Stimulated activated CD4-positive, alpha-beta T cell treated with anti-CD3 and anti-CD28 coated beads, Interleukin-1b, Interleukin-23, amount 100 ng/mL, for 24 hours (primary cell): ENCODE measurements around the gene OR1S1.
"Not testable (repeated sequence)": the region's sequence is repeated elsewhere in the genome, so short reads cannot be mapped to it uniquely, and the experiment has no call there.

Experiments used
- DNase-seq, 4 experiments: peaks; one replicate each; pipeline ENCODE4 v3.0.0-alpha.2; 2020; ENCODE audit warnings: low read depth in 4 of 4, low spot score in 1 of 4

The OR1S1 gene

DNA sequence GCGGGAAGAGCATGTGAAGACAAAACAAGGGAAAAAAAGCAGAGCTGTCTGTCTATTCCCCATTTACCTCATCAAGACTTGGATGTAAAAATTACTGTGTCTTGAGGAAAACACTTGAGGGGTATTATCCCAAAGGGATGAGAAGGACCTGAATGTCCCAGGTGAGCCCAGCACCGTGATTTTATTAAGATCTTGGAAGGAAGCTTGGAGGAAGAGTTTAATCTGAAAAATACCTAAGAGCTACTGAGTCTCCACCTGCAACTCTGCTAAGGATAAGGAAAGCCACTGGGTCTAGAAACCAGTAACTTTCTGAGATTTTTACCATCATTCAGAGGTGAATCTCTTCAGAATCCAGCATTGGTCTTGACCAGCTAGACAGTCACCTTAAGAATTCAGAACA is at the start of gene OR1S1:
OR1S1 (plus strand) TSS at position 301 of the 400 bp plus-strand sequence.
- not testable (repeated sequence) for DNase-seq

DNA sequence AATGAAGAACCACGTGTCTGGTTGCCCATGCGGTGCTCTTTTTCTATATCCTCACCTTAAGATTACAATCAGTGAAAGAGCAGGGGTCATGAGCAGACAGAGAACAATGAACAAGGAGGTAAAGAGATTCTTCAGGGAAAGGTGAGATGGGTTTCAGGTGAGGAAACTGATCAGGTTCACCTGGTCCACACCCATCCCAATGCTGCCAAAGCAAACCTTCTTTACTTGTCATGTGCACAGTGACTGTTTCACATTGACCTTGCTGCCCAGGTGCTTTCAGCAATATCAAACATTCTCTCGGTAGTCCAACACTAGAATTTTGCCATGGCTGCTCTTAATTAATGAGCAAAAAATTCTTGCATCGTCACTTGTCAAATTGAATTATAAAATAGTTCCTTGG is 48.1 kb upstream of the OR1S1 start:
- DNase-seq: no peak

DNA sequence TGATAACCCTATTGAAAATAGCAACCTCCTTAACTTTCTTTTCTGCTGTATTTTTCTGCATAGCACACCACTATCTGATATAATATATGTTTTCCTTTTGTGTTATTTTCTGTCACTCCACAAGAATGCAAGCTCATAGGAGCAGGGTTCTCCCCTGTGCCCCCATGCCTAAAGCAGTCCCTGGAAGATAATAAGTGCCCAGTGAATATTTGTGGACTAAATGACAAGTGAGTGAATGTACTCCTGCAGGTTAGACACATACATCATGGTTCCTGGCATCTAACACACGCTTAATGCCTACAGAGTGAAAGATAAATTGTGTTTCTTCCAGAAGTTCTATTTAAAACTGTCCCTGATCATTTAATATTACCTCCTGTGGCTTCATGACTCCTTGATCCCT is 47.5 kb upstream of the OR1S1 start:
- DNase-seq: no peak

DNA sequence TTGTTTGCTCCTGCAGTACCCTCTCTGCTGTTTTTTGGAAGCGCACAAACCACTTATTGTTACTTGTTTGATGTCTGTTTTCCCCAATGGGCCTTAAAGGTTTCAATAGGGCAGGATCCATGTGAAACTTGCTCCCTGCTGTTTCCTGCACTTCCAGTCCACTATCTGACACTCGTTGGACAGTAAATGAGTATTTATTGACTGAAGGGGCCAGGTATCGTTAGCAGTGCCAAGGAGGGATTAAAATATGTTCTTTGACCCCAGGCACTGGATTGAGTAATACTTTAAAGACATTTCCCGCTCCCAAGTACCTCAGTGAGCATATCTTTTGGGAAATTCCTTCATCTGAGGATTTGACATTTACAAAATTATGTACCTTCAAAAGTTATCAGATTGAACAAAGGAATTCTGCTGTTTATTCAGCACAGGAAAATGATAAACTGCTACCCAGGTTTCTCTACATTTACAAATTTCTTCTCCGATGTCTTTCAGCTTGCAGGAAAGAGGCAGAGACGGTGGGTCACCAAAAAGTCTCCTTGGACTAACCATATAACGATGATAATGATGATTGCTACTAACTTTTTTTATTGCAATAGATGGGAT is 46.9 kb upstream of the OR1S1 start:
- DNase-seq: no peak

DNA sequence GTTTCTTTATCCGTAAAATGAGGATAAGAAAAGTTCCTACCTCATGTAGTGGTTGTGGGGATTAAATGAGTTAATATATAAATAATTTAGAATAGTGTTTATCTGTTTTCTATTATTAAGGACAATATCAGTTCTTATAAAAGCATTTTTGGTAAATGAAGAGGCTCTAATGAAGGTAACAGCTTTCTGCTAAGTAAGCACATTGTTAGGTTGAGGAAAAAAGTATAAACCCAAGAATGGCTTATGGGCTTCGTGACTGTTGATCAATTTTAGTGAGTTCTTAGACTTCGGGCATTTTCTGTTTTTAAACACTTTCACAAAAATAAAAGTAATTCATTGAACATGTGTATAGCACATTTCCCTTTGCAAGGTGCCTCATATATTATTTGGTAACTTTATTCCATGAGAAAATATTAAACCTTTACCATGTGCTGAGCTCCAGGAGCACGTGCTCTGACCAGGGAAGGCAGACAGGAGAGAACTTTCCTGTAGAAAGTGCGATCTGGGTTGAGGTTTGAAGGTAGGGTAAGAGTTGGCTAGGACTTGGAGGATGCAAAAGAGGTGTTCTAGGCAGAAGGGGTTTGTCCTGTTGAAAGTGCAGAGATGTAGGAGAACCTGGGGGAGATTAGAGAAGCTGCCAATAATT is 35.0 kb upstream of the OR1S1 start:
- no peak for DNase-seq

DNA sequence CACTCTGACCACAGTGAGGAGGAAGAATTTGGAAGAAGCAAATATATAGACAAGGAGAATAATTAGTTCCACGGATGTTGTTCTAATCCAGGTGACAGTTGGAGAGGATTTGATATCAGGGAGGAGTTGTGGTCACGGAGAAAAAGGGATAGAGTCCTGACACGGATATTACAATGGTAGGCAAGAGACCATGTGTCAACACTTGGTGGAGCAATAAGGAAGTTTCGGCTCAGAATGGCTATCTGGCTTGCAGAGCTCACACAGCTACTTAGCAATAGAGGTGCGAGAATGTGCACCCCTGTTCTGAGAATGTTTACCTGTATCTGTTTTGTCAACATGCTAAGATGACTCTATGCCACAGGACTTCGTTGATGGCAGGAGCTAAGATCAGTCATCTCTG is 34.1 kb upstream of the OR1S1 start:
- DNase-seq: no peak

DNA sequence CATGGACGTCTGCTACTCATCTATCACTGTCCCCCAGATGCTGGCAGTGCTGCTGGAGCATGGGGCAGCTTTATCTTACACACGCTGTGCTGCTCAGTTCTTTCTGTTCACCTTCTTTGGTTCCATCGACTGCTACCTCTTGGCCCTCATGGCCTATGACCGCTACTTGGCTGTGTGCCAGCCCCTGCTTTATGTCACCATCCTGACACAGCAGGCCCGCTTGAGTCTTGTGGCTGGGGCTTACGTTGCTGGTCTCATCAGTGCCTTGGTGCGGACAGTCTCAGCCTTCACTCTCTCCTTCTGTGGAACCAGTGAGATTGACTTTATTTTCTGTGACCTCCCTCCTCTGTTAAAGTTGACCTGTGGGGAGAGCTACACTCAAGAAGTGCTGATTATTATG is 32.9 kb upstream of the OR1S1 start:
- DNase-seq: no peak

DNA sequence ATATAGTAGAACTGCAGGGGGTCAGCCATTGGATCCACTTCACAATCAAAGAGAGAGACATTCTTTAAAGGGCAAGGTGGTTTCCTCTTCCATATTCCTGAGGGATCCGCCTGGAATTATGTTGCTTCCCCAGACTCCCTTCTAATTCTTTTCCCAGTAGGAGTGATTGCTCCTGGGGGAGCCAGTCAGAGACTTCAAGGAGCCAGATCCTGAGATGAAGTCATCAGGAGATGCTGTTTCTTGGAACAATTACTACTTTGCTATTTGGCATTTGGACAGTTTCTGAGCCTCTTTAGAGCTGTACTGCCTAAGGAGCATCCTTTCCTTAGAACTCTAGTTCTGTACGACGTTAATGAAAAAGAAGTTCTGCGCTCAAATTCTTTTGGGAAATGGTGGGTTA is 25.6 kb upstream of the OR1S1 start:
- DNase-seq: no peak

DNA sequence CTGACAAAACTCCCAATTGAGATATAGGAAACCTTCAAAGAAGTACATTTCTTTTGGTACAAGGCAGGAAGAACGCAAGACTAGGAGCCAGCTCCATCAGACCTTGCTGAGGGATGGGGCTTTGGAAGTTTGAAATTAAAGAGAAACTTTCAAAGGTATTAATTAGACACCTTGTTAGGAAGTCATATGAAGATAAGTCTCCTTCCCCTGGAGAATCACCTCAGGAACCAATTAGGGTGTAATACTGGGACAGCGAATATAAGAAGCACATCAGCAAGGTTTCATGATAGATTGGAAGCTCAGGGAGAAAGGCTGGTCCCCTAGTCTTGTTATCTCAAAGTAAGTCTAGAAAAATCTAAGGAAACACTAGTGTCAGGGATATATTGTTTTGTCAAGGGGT is 23.8 kb upstream of the OR1S1 start, which contains the start of gene OR9Q2:
OR9Q2 (plus strand) TSS at position 301 of the 400 bp plus-strand sequence. CDS start 1,421 bp downstream, outside the sequence.
- no peak for DNase-seq

DNA sequence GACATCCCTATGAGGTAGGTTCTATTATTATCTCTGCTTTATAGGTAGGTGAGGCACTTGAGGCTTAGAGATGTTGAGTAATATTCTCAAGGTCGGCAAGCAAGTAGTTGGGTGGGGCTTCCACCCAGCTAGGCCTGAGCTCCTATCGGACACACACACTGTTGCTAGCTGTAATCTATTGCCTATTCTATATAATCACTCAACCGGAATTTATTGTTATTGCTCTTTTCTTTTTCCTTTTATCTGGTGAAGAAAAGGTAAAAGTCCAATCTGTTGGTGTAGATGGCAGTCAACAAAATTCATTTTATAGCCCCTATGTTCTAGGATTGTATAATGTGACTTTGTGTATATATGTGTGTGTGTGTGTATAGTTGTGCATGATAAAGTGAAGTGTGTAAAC is 20.3 kb upstream of the OR1S1 start:
- DNase-seq: no peak

DNA sequence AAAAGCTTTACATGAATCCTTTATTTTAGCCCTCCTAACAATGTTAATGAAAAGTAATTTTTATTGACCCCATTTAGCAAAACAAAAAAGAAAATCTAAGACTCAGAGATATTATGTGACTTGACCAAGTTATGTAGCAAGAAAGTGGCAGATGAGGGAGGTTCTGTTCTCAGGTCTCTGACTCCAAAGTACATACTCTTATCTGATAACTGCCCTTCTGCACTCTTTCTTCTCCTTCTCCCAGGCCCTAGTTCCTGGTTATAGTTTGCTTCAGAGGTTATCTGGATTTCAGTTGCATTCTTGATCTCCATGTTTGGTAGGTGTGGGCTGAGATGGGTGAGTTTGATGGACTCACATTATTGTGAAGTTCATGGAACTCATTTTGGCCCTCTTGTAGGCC is 19.1 kb upstream of the OR1S1 start:
- DNase-seq: no peak

DNA sequence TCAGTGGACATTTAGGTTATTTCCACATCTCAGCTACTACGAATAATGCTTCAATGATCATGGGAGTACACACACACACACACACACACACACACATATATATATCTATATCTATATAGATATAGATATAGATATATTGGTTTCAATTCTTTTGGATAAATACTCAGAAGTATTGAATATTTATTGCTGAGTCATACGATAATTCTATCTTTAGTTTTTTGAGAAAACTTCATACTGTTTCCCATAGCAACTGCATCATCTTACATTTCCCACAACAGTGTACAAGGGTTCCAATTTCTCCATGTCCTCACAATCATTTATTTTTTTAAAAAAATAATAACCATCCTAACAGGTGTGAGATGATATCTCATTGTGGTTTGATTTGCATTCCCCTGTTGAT is 16.6 kb upstream of the OR1S1 start:
- DNase-seq: no peak

DNA sequence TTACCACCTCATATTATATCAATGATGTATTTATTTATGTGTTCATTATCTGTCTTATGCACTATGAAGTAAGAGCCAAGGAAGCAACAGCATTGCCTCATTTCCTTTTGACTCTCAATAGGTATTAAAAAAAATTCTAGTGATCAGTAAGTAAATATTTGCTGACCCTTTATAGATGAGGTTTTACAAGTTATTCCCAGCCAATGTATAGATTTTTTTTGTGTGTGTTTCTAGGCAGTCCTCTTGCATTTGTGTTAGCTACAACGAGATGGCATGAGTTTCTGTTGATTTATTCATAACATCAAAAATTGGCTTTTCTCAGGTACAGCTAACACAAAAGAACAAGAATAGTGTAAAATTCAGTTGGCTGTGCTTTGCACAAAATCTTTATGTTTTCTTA is 13.2 kb upstream of the OR1S1 start:
- no peak for DNase-seq

DNA sequence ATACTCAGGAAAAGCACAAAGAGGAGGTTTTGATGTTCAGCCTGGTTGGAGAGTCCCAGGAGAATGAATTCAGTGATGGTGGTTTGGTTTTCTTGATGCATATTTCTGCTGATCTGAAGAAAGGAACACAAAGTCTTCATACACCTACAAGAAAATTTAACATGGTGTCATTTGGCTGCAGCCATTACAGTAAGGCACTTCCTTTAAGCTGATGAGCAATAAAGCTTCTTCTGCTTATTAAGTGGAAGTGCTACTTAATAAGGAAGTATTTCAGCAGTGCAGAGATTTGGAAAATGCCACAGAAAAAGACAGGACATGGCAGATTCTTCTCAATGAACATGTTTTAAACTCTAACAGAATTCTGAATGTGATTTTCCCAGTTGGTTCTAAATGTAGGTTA is 8.5 kb upstream of the OR1S1 start, which contains the start of gene OR1S2:
OR1S2 (minus strand) TSS at position 101 of the 400 bp plus-strand sequence; CDS start at position 101, 0 bp downstream.
- DNase-seq: no peak

DNA sequence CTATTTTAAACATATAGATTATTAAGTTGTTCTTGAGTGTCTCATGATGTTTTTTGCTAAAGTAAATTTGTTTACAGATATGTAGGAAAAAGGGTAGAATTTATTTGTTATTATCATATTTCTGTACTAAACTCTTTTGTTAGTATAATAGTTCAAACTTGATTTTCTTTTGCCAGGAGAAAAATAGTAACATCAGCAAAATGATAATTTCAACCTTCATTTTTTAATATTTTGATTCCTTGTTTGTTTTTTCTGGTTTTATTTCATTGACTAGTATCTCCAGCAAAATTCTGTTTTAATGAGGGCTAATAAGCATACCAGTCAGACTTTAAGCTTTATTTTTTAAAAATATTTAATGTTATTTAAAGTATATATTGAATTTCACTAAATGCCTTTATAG is 4.0 kb downstream of the OR1S1 start:
- DNase-seq: no peak

DNA sequence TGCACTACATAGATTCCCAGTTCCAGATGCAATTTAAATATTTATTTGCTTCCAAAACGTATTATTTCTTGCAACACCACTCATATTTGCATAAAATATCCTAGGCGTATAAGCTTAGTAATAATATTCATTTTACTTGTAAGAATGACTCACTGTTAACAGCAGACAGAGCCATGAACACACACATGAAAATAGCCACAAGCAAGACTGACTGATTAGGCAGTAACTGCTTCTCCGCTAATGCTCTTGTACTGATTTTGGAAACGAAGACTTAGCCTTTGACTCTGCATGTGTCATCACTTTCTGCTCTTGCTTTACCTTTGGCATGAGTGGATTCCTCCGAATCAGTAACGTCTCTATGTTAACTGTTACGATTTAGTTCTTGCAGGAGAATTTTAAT is 10.2 kb downstream of the OR1S1 start:
- no peak for DNase-seq

DNA sequence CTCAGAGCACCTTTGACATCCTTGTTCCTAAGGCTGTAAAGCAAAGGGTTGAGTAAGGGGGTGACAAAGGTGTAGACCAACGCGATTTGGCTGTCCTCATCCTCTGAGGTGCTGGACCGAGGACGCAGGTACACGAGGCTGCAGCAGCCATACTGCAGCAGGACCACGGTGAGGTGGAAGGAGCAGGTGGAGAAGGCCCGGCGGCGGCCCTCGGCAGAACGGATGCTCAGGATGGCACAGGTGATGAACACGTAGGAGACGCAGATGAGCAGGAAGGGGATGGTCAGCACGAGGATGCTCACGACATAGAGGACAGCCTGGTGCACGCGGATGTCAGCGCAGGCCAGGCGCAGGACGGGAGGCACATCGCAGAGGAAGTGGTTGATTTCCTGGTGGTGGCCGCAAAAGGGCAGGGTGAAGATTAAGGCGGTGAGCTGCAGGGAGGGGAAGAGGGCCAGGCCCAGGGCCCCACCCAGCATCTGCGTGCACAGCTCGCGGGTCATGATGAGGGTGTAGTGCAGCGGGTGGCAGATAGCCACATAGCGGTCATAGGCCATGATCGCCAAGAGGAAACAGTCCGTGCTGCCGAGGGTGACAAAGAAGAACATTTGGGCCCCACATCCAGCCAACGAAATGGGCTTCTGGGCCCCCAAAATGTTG is 15.6 kb downstream of the OR1S1 start:
- no peak for DNase-seq

DNA sequence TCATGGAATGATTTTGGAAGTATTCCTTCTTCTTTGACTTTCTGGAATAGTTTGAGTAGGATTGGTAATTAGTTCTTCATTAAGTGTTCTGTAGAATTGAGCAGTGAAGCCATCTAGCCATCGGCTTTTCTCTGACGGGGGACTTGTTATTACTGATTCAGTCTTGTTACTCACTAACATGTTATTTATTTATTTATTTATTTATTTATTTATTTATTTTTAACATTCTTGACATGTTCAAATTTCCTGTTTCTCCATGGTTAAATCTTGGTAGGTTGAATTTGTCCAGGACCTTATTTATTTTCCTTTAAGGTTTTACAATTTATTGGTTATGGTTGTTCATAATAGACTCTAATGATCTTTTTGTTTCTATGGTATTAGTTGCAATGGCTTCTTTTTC is 31.4 kb downstream of the OR1S1 start:
- no peak for DNase-seq

DNA sequence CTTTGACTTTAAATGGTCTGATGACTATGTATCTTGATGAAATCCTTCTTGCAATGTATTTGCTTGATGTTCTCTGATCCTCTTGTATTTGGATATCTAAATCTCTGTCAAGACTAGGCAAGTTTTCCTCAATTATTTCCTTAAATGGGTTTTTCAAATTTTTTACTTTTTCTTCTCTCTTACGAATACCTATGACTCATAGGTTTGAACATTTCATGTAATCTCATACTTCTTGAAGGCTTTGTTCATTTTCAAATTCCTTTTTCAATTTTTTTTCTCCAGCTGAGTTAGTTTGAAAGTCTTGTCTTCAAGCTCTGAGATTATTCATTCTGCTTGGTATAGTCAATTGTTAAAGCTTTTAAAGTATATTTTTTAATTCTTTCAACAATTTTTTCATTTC is 42.4 kb downstream of the OR1S1 start:
- no peak for DNase-seq

DNA sequence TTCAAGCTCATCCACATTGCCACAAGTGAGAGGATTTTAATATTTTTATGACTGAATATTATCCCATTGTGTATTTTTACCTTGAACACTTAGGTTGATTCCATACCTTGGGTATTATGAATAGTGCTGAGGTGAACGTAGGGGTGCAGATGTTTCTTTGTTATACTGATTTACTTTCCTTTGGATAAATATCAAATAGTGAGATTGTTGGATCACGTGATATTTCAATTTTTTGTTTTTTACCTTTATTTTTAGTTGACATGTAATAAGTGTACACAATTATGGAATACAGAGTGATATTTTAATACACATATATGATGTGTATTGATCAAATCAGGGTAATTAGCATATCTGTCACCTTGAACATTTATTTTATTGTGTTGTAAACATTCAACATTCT is 47.5 kb downstream of the OR1S1 start:
- DNase-seq: no peak
